COLO668 (cell line): ENCODE results near the gene ORC4.

Source experiments
- DNase-seq: peaks from one replicate; lab custom pipeline; 2025; ENCODE audit not compliant: unreplicated experiment; lab: John Stamatoyannopoulos, UW

ORC4 gene

DNA sequence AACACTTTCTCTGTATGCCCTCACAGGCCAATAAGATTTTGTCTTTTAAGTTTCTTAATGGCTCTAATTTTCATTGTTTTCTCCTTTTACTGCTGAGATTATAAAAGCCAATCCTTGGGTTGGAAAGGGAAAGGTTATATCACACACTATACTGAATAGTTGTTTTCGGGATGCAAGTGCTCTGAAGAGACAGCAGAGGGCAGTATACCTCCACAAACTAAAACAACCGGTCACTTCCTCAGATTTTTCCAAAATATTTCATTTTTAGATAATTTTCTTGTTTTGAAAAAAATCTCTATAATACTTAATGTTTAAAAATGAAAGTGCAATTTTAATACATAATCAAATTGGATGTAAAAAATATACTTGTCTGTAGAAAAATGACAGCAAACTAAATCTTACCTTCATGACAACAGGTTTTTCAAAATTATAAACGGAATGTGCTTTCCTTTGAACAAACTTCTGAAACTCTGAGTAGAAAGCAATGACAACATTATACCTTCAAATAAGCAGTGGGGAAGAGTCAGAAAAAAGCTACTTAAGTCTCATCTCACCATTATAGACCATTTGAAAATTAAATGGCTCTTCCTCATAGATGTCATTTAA is 82.7 kb downstream of the ORC4 start:
- DNase-seq: no peak

- DNase-seq: no peak
These were observed 85.5 kb downstream of the ORC4 start for GRCh38 chr2:147934881-147935620.

- DNase-seq: no peak
These were observed 86.6 kb downstream of the ORC4 start for GRCh38 chr2:147933931-147934330.

GRCh38 chr2:147927053-147927588 is 93.4 kb downstream of the ORC4 start:
- DNase-seq: no peak

- no peak for DNase-seq
These were observed 94.7 kb downstream of the ORC4 start for GRCh38 chr2:147925886-147926285.

- DNase-seq: no peak
These were observed 95.9 kb downstream of the ORC4 start for GRCh38 chr2:147924647-147925046.

GRCh38 chr2:147923846-147924245 is 96.7 kb downstream of the ORC4 start:
- no peak for DNase-seq

GRCh38 chr2:147917161-147917560 is 103.4 kb downstream of the ORC4 start:
- DNase-seq: no peak

GRCh38 chr2:147916723-147917122 is 103.8 kb downstream of the ORC4 start:
- no peak for DNase-seq

DNA sequence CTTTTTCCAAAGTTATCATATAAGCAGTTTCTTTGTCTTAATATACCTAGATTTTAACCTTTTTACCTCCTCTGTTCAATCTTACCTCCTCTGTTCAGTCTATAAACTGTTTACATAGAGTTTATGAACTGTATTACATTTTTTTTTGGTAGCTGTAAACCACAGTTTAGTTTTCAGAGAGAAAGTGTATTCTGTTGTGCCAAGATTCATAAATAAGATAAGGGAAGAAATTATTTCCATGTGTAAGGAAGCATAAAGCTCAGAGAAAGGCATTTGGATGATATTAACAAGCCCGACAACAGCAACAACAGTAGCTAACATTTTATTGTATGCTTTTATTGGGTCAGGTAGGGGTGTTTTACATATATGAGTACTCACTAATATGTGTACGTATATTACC is 104.5 kb downstream of the ORC4 start:
- no peak for DNase-seq

DNA sequence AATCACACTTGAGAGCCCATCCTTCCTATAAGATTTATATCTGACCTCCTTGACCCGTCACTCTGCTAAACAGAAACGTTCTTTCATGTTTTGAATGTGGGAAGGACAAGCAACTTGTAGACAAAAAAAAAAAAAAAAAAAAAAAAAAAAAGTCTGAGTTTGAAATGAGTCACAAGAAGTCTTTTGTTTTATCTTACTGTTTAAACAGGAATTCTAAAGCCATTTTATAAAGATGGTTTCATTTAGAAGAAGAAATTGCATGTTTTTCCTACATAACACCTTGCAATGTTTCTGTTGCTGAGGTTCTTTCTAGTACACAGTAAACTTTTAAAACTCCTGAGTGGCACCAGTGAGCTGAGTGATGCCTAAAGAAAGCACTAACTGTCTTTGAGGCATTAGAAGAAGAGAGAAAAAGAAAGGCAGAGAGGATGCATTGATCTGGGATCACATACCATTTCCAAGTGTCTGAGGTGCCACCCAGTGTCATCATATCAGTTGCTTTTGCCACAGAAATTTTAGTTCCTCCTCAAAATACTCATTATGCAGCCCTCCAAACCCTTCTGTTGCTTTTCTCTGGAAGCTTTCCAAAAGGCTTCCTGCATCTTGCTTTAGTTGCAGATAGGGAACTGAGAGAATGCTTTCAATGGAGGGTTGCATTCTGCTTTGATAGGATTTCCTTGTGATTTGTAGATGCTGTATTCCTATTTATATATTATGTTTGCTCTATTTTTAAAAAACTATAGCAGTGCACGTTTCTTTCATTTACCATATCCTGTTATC is 106.6 kb downstream of the ORC4 start:
- no peak for DNase-seq

DNA sequence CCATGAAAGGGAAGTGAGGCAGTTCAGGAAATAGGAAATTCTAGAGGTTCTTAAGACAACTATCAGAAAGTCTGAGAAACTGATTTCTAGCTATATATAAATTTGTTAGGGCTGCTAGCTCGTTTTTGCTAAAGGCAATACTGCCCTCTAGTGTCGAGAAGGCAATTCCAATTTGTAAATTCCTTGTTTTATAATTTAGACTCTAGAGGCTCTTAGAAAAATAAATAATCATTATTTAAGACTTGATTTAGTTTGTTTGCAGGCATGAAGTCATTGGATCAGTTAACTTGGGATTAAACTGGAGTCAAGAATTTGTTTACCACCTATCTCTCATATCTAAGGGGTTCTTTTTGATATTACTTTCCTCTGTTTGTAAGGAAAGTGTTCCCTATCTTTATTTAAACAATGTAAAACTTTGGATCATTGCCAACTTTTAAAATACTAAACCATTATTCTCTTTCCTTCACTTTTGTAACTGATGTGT is 109.5 kb downstream of the ORC4 start:
- DNase-seq: peak; percentile 29

DNA sequence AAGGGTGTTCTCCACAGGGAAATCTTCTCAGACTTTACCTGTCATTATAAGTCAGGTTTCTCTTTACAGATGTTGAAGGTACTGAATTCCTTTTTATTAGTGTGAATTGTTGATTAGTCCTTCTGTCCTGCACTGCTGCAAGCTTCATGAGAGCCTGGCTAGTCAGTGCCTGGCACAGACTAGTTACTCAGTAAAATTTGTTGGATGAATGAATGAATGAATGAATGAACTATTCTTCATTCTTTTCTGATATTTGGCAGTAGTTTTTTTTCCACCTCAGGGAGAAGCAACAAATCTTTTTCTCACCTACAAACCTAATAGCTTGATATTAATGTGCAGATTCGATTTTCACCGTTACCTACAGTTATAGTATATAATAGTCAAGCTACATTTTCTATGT is 111.4 kb downstream of the ORC4 start:
- DNase-seq: no peak

- no peak for DNase-seq
These were observed 116.5 kb downstream of the ORC4 start for GRCh38 chr2:147904051-147904450.

DNA sequence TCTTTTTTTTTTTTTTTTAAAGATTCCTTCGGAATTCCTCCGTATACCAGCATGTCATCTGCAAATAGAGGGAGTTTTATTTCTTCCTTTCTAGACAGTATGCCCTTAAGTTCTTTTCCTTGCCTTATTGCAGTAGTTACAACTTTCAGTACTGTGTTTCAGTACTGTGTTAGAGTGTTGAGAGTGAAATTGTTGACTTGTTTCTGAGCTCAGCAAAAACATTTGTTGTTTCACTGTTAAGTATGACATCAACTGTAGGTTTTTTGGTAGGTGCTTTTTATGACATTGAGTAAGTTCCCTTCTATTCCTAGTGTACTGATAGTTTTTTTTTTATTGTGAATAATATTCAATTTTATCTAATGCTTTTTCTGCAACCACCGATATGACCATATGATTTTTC is 131.9 kb downstream of the ORC4 start:
- no peak for DNase-seq

DNA sequence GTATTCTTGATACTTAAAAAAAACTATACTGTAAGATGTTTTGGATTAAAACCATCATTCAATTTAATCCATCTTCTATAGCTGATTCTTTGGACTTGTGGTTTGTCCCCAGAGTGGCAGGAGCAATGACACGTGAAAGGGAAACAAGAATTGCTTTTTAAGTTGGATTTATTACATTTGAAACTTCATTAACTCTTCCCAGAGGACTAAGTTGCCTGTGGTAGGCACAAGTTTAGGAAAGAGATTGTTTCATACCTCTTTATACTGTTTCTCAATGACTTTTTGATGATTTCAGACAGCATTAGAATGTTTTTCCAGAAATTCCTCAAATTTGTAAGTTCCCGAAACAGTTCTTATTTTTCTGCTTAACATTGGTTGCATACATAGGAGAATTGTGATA is 134.4 kb downstream of the ORC4 start:
- no peak for DNase-seq

- DNase-seq: no peak
These were observed 135.7 kb downstream of the ORC4 start for GRCh38 chr2:147884830-147885229.

DNA sequence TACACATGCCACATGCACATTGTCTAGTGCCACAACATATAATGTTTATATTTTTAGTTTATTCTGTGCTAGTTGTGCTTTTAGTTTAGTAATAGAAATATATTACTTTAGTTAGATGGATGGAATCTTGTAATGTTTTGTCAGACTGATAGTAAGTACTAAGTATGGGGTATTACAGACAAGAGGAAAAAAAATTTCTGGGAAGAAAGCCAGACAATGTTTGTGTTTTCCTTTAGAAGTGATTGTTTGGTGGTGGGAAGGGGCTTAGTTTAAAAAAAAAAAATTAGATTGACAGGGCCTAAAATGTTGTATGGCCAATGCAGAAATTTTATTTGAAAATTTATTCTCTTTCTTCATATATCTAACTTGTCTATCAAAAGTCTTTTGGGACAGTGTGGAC is 137.9 kb downstream of the ORC4 start:
- DNase-seq: no peak
